PFSK-1 (cell line): ENCODE results near the gene PXDN.

Experiments
- FOXP2 ChIP-seq: optimal IDR thresholded peaks from 2 replicates; pipeline ENCODE3; 2011; ENCODE audit warnings: borderline replicate concordance, control low read depth, inconsistent platforms; ENCODE audit not compliant: insufficient read depth; ENCODE audit errors: extremely low read length, extremely low read depth
- POLR2AphosphoS5 ChIP-seq: IDR thresholded peaks from 2 replicates; pipeline ENCODE4 v1.6.1; 2012; ENCODE audit warnings: low read depth, mild to moderate bottlenecking, control low read depth, low read length, moderate library complexity
- SIN3A ChIP-seq: IDR thresholded peaks from 2 replicates; pipeline ENCODE4 v1.6.1; 2012; ENCODE audit warnings: mild to moderate bottlenecking, low read length, moderate library complexity, borderline replicate concordance; ENCODE audit not compliant: insufficient read depth
- TAF1 ChIP-seq: IDR thresholded peaks from 2 replicates; pipeline ENCODE4 v1.6.1; 2012; ENCODE audit warnings: low read length, control low read depth, borderline replicate concordance; ENCODE audit not compliant: insufficient read depth
- TF ChIP-seq, protein P1 (sequence below), 2 experiments: IDR thresholded peaks; 2 replicates each; pipeline versions ENCODE4 v1.6.1 to v1.8.0; 2011 to 2012; ENCODE audit warnings: low read depth in 2 of 2, low read length in 2 of 2, control low read depth in 1 of 2, inconsistent platforms in 1 of 2, mild to moderate bottlenecking in 1 of 2, moderate library complexity in 1 of 2; ENCODE audit not compliant: insufficient read depth in 1 of 2

Gene PXDN

DNA sequence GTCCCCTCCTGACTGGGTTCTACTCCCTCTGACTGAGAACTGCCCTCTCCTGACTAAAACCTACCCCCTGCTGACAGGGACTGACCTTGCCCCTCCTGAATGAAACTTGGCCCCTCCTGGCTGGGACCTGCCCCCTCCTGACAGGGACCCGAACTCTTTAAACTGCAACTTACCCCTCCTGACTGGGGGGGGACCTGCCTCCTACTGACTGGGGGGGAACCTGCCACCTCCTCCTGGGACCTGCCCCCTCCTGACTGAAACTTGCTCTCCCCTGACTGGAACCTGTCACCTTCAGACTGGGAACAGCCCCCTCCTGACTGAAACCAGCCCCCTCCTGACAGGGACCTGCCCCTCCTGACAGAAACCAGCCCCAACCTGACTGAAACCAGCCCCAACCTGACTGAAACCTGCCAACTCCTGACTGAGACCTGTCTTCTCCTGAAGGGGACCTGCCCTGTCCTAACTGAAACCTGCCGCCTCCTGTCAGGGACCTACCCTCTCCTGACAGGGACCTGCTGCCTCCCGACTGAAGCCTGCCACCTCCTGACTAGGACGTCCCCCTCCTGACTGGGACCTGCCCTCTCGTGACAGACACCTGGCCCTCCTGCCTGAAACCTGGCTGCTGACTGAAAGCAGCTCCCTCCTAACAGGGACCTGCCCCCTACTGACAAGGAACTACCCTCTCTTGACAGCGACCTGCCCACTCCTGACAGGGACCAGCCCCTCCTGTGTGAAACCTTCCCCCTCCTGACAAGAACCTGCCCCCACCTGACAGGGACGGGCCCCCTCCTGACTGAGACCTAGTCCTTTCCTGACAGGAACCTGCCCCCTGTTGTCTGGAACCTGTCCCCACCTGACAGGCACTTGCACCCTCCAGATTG, 87.1 kb downstream of the PXDN start:
- no peak for TF ChIP-seq SIN3A
- TF ChIP-seq FOXP2: no peak
- TF ChIP-seq, protein P1, sequence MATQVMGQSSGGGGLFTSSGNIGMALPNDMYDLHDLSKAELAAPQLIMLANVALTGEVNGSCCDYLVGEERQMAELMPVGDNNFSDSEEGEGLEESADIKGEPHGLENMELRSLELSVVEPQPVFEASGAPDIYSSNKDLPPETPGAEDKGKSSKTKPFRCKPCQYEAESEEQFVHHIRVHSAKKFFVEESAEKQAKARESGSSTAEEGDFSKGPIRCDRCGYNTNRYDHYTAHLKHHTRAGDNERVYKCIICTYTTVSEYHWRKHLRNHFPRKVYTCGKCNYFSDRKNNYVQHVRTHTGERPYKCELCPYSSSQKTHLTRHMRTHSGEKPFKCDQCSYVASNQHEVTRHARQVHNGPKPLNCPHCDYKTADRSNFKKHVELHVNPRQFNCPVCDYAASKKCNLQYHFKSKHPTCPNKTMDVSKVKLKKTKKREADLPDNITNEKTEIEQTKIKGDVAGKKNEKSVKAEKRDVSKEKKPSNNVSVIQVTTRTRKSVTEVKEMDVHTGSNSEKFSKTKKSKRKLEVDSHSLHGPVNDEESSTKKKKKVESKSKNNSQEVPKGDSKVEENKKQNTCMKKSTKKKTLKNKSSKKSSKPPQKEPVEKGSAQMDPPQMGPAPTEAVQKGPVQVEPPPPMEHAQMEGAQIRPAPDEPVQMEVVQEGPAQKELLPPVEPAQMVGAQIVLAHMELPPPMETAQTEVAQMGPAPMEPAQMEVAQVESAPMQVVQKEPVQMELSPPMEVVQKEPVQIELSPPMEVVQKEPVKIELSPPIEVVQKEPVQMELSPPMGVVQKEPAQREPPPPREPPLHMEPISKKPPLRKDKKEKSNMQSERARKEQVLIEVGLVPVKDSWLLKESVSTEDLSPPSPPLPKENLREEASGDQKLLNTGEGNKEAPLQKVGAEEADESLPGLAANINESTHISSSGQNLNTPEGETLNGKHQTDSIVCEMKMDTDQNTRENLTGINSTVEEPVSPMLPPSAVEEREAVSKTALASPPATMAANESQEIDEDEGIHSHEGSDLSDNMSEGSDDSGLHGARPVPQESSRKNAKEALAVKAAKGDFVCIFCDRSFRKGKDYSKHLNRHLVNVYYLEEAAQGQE (IDR thresholded peaks at IDR 0.05; ENCODE audit: insufficient read depth in 1 of 2, low read depth in 2 of 2, low read length in 2 of 2): no peak
- TF ChIP-seq TAF1: no peak
- no peak; the same call in 1 of the 2 replicates for TF ChIP-seq POLR2AphosphoS5

DNA sequence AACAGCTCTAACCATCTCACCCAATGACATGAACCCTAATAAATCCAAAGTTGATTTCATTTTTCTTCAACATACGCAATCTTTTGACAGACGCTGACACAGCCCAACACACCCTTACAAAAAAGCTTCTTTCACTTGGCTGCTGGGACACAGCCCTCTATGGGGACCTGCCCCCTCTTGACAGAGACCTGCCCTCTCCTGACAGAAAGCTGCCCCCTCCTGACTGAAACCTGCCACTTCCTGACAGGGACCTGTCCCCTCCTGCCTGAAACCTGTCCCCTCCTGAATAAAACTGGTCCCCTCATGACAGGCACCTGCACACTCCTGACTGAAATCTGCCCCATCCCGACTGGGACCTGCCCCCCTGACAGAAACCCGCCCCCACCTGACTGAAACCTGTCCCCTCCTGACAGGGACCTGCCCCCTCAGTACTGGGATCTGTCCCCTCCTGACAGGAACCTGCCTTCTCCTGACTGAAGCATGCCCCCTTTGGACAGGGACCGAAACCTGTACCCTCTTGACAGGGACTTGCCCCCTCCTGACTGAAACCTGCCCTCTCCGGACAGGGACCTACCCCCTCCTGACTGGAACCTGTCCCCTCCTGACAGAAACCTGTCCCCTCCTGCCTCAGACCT, 87.9 kb downstream of the PXDN start:
- TF ChIP-seq TAF1 (no peak), POLR2AphosphoS5 (no peak), FOXP2 (no peak), SIN3A (no peak)
- TF ChIP-seq, protein P1 (IDR thresholded peaks at IDR 0.05; ENCODE audit: insufficient read depth in 1 of 2, low read depth in 2 of 2, low read length in 2 of 2): no peak

DNA sequence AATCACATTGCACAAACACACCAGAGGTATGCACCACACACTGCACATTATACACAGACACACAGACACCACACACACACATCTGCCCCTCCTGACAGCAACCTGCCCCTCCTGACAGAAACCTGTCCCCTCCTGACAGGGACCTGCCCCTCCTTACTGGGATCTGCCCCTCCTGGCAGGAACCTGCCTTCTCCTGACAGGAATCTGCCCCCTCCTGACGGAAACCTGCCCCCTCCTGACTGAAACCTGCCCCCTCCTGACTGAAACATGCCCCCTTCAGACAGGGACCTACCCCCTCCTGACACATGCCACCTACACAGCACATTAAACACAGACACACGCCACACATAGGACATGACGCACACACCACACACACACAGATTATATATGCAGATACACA, 88.9 kb downstream of the PXDN start:
- no peak for TF ChIP-seq TAF1
- TF ChIP-seq, protein P1 (IDR thresholded peaks at IDR 0.05; ENCODE audit: insufficient read depth in 1 of 2, low read depth in 2 of 2, low read length in 2 of 2): no peak
- no peak for TF ChIP-seq POLR2AphosphoS5
- TF ChIP-seq SIN3A: no peak
- no peak for TF ChIP-seq FOXP2

DNA sequence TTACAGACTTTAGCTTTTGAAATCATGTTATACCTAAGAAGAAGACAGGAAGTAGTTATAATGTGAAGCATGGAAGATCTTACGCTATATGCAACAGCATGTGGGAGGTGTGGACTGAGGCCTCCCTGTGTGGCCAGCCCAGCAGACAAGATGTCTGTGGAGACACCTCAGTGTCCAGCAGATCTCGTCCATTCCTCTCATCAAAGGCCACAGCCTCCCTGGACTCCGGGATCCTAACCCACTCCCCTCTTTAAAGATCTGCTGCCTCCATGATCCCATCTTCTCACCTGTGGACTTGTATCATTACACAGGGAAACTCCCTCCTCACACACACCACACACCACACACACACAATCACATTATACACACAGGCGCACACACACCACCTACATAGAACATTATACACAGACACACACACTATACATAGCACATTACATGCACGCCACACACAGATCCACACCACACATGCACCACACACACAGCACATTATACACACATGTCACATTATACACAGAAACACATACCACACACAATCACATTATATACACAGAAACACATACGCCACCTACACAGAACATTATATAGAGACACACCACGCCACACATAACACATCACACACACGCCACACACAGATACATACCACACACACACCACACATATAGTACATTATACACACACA, 89.5 kb downstream of the PXDN start:
- TF ChIP-seq FOXP2 (no peak), SIN3A (no peak), TAF1 (no peak), POLR2AphosphoS5 (no peak; the same call in 1 of the 2 replicates)
- TF ChIP-seq, protein P1 (IDR thresholded peaks at IDR 0.05; ENCODE audit: insufficient read depth in 1 of 2, low read depth in 2 of 2, low read length in 2 of 2): no peak
